SK-N-MC (cell line): ENCODE results near the gene TBC1D30.

Source experiments
- EZH2 ChIP-seq: fragments of 200-600 bp; sonication (generic); IDR thresholded peaks from one replicate; pipeline ENCODE4 v1.6.1; 2017; ENCODE audit warnings: antibody characterized with exemption
- POLR2AphosphoS5 ChIP-seq: IDR thresholded peaks from 2 replicates; pipeline ENCODE4 v1.6.1; 2012; ENCODE audit warnings: mild to moderate bottlenecking, low read depth, low read length, borderline replicate concordance

GRCh38 chr12:64884164-64884542 is 59.7 kb downstream of the TBC1D30 start:
- no peak for TF ChIP-seq POLR2AphosphoS5
- no peak for TF ChIP-seq EZH2
